ENCODE measurements around the gene GMDS. TPM values are rescaled to one million over a fixed set of nuclear protein-coding genes. Genes with fewer than 3 reads are reported as not detected.

The GMDS gene
- total and polyA plus RNA-seq, 9 donors: 6.6 to 20.6 (median 11.0) TPM

DNA sequence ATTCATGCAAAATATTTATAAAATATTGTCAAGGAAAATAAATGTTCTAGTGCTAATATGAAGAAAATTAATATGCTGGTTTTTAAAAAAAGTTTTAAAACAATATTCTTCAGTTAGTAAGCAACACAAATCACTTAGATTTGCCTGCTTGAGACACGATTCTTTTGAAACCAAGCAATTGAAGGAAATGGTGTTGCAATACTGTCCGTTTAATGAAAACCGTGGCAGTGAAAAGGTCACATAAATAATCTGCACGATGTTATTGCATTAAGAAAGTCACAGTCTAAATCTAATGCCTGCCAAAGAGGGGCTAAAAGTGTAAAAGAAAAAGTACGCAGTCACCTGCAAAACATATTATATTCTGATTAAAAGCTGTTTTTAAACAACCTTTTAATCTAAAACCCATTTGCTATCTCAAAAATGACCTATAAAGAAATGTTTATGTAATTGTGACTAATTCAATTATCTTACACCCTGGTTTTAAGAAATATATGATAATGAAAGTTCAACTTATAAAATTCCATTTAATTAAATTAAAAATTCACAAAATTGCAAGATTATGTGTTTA lies 143.0 kb downstream of the GMDS start:
- intact Hi-C loops (cut with DNase I): loop anchor here in 3 of 4 donors (5.0 kb wide), 2 partner anchors 495 to 500 kb away; partner anchors contain the start of gene FOXC1 (in 1 of the 3)
- Histone ChIP-seq H3K36me3 (no peaks in the 10 kb centered on the region), H3K4me1 (ENCODE audit: insufficient read depth) (no peaks in the 10 kb centered on the region), H3K27ac (no peak overlapping the region), H3K4me3 (no peak overlapping the region), H3K27me3 (no peaks in the 10 kb centered on the region), H3K9me3 (no peaks in the 10 kb centered on the region)
- DNase-seq: no peak
- no peak for TF ChIP-seq EP300 (IDR thresholded peaks at IDR 0.05)
- TF ChIP-seq, protein P1, sequence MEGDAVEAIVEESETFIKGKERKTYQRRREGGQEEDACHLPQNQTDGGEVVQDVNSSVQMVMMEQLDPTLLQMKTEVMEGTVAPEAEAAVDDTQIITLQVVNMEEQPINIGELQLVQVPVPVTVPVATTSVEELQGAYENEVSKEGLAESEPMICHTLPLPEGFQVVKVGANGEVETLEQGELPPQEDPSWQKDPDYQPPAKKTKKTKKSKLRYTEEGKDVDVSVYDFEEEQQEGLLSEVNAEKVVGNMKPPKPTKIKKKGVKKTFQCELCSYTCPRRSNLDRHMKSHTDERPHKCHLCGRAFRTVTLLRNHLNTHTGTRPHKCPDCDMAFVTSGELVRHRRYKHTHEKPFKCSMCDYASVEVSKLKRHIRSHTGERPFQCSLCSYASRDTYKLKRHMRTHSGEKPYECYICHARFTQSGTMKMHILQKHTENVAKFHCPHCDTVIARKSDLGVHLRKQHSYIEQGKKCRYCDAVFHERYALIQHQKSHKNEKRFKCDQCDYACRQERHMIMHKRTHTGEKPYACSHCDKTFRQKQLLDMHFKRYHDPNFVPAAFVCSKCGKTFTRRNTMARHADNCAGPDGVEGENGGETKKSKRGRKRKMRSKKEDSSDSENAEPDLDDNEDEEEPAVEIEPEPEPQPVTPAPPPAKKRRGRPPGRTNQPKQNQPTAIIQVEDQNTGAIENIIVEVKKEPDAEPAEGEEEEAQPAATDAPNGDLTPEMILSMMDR (IDR thresholded peaks at IDR 0.05): no peak
- 63 to 69% (median 68%) methylated on average over 5 of the region's 5 CpGs for WGBS, 3 donors

DNA sequence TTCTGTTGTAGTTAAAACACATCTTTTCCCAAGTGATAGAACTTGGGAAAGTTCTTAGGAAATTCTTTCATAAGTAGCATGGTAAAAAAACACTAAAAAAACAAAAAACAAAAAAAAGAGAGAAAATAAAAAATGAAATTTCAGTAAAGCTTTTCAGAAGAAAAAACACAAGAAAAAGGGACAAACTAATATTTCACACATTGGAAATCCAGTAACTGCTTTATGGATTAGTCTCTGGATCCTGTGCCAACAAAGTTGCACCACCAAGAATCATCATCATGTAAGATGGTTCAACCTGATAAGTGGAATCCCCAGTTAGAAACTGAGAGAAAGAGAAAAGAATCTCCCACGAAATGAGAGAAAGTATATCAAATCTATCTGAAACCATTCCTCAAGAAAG lies 144.2 kb downstream of the GMDS start:
- H3K27me3 ChIP-seq: no peaks in the 10 kb centered on the region
- H3K27ac ChIP-seq: no peak overlapping the region
- 91 to 95% (median 94%) methylated on average over 1 of the region's 1 CpG for WGBS, 3 donors
- intact Hi-C loops (cut with DNase I): loop anchor here in 3 of 4 donors (5.0 kb wide), 2 partner anchors 494 to 499 kb away; partner anchors contain the start of gene FOXC1 (in 1 of the 3)
- no peak for DNase-seq
- no peaks in the 10 kb centered on the region for H3K4me1 ChIP-seq (ENCODE audit: insufficient read depth)
- TF ChIP-seq POLR2A (IDR thresholded peaks at IDR 0.05) (no peak), EP300 (IDR thresholded peaks at IDR 0.05) (no peak)
- TF ChIP-seq, protein P1 (IDR thresholded peaks at IDR 0.05): no peak
- H3K4me3 ChIP-seq: no peak overlapping the region
- no peaks in the 10 kb centered on the region for H3K36me3 ChIP-seq
- no peaks in the 10 kb centered on the region for H3K9me3 ChIP-seq

DNA sequence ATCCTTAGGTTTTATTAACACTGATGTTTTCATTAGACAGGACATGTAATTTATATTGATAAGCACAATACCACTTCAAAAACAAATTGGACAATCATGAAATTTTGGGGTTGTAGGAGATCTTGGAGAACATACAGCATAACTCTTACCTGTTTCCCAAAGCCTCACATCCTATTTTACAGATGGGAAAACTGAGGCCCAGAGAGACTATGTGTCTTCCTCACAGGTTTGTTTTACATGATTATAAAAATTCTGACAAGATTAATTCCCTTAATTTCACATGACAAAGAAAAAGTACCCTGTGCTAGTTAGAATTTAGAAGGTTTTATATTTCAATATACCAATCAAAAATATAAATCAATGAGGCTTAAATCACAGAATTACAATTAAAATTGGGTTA lies 145.5 kb downstream of the GMDS start:
- TF ChIP-seq POLR2A (IDR thresholded peaks at IDR 0.05): no peak
- TF ChIP-seq EP300 (IDR thresholded peaks at IDR 0.05): no peak
- TF ChIP-seq, protein P1 (IDR thresholded peaks at IDR 0.05): no peak
- no peak for DNase-seq
- intact Hi-C loops (cut with DNase I): loop anchor here in 3 of 4 donors (5.0 kb wide), 2 partner anchors 493 to 498 kb away; partner anchors contain the start of gene FOXC1 (in 1 of the 3)

DNA sequence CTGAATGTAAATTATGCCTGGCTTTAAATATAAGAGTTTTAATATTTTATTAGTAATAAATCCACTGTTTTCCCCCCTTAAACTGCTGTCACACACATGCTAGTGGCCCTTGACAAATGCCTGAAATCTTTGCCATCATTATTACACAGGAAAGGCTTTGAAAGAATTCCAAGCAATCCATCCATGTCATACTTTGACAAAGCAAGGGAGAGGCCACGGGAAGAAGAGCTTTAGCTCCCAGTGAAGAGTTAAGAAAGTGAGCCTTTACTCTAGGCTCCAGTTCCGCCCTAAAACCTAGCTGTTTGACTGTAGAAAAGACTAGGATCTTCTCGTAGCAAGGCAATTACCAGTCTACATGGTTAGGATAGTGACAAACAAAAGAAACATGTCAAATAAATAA lies 147.9 kb downstream of the GMDS start:
- Histone ChIP-seq H3K27me3 (no peaks in the 10 kb centered on the region), H3K36me3 (no peaks in the 10 kb centered on the region), H3K9me3 (no peaks in the 10 kb centered on the region), H3K4me1 (ENCODE audit: insufficient read depth) (no peaks in the 10 kb centered on the region), H3K27ac (no peak overlapping the region), H3K4me3 (no peak overlapping the region)
- no peak for TF ChIP-seq EP300 (IDR thresholded peaks at IDR 0.05)
- TF ChIP-seq, protein P1 (IDR thresholded peaks at IDR 0.05): no peak
- no peak for TF ChIP-seq POLR2A (IDR thresholded peaks at IDR 0.05)
- no peak for DNase-seq
- WGBS, 3 donors: 88 to 92% (median 91%) methylated on average over 3 of the region's 3 CpGs
- intact Hi-C loops (cut with DNase I): no loop called here

More for the DNA sequence above, 145.5 kb downstream of the GMDS start:
- Histone ChIP-seq H3K36me3 (no peaks in the 10 kb centered on the region), H3K27me3 (no peaks in the 10 kb centered on the region), H3K9me3 (no peaks in the 10 kb centered on the region), H3K4me3 (no peak overlapping the region), H3K27ac (no peak overlapping the region), H3K4me1 (ENCODE audit: insufficient read depth) (no peaks in the 10 kb centered on the region)

All from ovary (tissue), 9 donors.